Fibroblast of the conjunctiva (primary cell): ENCODE measurements around the gene WDR38.

Experiments used
- DNase-seq: peaks from one replicate; pipeline ENCODE4 v3.0.0-alpha.2; 2010; ENCODE audit warnings: low read depth

The WDR38 gene

DNA sequence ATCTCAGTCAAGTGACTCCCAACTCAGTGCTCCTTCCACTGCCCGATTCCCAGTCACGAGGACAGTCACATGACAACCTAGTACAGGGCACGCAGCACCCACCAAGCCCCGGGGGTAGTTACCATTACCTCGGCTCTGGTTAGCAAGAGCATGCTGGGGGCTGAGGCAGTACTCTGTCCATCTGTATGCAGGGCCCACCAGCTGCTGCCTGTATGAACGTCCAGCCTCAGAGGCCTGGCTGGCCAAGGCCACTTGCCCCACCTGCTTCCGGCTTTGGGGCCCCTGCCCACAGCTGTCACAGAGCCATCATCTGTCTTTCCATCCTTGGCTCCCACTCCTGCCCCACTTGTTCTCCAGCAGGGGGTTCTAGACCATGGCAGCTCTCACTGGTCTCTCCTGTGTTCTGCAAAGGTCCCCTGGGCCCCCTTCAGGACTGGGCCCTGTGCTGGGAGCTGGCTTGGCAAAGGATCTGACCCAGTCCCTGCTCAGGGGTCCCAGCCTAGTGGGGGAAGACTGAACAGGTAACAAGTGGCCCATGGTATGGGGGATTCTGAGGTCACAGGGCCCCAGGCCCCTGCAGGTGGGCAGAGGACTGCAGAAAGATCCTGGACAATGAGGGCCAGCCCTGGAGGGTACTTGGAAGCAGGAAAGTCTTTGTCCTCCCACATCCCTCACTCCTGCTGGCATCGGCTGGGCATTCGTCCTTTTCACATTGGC, 5.2 kb downstream of the WDR38 start:
- no peak for DNase-seq

DNA sequence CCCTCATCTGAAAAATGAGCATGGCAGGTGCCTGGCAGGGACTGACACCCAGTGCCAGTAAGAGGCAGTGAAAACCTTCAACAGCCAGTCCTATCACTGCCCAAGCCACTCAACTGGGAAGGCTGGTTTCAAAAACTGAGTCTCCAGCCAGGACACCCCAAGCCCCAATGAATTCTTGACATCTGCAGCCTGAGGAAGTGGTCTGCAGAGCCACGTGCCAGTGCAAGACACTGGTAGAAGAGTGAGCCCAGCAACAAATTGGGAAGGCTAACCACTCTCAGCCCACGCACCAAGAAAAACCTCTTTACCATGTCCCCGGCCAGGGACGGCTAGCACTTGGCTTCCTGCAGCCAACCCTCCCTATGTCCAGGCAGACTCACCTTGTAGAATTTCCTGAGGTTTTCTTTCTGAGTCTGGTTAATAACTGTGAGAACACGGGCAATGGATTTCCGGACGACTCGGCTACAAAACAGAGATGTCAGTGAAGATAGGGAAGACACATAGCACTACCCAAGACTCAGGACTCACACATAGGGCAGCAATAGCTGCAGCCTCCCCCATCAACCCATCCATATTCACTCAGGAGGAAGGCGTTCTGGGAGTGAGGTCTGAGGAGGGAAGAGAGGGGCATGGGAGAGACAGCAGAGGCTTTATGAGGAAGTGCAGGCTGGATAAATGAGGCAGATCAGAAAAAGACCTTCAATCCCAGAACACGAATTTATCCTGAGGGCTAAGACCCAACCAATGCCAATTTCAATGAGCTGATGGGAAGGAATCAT, 6.7 kb downstream of the WDR38 start:
- no peak for DNase-seq

DNA sequence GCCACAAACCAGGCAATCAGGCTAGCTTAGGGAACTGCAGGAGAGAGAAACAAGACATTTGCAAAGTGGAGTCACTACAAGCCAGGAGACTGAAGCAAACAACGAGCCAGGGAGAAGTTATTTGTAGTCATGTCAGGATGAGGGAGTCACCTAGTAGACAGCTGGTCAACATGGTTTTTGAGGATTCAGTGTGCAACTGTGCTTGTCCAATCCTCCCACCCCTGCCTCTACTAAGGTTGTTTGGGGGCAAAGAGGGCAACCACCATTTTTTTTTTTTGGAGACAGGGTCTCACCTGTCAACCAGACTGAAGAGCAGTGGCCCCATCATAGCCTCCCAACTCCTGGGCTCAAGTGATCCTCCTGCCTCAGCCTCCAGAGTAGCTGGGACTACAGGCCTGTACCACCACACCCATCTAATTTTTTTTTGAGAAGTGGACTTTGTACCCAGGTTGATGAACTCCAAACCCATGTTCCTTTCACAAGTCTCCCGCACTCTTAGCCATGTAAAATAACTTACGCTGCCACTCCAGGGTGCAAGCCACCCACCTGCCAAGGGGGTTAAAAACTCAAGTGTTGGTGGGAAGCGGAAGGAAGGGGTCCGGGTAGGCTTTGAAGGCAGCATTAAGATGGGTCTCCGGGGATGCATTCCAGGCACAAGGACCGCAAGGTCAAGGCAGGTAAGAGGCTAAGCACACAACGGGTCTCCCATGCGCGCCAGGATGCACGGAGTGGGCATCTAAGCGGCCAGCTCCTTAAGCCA, 7.5 kb downstream of the WDR38 start:
- DNase-seq = no peak

DNA sequence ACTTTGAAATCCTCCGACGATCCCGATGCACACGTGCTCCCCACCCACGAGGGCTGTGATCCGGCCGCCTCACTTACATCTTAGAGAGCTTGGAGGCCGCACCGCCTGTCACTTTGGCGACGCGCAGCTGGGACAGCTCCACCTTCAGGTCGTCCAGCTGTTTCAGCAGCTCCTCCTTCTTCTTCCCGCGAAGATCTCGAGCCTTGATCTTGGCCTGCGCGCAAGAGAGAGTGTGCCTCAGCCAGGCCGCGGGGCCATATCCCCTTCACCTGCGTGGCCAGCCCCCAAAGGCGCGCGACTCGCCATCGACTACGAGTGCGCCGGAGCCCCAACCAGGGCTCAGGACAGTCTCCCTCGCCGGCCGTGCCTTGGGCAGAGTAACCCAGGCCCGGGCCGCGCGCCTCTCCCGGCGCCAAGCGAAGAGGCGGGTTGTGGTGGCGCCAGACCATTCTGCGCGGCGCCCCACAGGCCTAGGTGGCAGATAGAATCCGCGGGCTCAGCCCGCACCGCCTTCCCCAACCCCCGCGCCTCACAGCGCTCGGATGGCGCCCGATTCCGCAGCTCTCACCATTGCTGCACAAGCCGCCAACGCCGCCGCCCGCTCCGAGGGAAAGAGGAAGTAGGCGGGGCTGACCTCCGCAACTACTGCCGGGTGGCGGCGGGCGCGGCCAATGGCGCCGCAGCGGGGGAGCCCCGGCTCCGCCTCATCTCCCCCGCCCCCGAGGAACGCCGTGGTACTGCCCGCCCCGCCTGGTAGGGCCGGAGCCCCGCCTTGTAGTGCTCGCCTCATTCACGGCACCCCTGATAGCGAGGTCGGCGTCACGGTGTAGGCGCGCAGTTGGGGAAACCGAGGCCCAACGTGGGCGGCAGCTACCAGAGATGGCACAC, 8.3 kb downstream of the WDR38 start, which contains the start of the genes ARPC5L and RPL35:
Gene ARPC5L, plus strand, starts transcription at position 789 of the 888 bp plus-strand sequence. CDS start 7,161 bp downstream, outside the sequence.
Gene RPL35, minus strand, starts transcription at position 616 of the 888 bp plus-strand sequence. Its CDS starts 45 bp downstream, at position 571.
- DNase-seq = peak; percentile 80

DNA sequence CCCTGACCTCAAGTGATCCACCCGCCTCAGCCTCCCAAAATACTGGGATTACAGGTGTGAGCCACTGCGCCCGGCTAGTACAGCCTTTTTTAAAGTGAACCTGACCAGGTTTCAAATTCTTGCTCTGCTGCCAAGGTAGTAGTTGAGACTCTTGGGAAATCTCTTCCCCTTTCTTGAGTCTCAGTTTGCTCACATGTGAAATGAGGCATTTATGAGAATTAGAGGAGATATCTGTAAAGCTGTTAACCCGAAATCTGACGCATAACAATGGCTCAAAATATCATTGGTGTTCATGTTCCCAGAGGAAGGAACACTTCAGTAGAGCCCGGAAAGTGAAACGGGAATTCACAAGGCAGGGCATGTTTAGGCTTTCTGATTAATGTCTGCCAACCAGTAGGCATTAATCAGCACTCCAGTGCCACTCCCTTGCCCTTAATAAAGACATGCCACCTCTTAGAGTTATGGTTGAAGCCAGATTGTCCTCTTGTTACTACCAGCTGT, 10.2 kb downstream of the WDR38 start:
- no peak for DNase-seq

DNA sequence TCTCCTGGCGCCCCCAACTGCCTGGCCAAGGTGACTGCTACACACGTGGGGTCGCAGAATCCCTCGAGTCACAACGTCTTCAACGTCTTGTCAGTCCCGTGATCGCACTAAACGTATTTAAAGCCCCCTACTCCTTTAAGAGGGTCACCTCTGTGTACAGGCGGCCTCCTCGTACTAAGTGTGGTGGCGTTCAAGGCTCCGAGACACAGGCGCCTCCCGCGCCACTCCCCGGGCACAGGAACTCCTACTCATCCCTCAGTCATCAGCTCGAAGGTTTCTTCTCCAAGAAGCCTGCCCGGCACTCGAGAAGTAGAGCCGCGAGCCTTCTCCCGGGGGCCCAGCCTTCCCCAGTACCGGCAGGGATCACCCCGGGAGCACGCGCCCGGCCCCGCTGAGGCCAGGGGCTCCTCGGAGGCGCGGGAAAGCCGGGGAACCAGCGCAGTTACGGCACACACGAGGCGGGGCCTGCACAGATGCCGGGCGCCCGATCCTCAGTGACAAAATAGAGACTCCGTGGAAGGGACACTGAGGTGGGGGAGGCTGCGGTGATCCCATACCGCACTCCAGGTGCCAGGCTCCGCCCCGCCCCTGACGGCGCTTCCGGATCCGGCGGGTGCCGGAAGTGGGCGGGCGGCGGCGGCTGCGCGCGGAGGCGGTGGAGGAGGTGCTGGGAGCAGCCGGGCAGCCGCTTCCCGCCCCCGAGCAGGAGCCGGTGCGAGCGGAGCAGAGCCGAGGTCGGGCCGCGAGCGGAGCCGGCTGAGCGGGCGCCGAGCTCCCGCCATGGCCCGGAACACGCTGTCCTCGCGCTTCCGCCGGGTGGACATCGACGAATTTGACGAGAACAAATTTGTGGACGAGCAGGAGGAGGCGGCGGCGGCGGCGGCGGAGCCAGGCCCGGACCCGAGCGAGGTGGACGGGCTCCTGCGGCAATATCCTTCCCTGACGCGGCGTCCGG, 15.5 kb downstream of the WDR38 start:
- peak; percentile 45 for DNase-seq

DNA sequence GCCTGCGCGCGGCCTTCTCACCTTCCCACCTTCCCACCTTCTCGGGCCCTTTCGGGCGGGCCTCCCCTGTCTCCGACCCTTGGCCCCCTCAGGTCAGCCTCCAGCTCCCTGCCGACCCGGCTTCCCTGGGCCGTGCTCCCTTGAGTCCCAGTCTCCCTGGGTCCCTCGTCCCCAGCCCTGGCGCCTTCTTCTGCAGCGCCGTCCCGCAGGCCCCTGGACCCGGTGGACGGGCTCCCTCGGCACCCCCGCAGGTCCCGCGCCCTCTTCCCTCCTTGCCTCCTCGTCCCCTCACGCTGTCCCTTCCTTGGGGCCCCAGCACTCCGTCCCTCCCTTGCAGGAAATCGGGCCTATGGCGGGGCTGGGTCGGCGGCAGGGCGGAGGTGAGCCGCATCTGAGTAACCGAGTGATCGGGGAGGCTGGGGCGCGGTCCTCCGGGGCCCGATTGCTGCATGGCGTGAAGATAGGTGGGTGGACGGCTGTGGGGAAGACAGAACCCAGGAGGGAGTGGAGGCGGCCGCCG, 16.3 kb downstream of the WDR38 start:
- DNase-seq = no peak

DNA sequence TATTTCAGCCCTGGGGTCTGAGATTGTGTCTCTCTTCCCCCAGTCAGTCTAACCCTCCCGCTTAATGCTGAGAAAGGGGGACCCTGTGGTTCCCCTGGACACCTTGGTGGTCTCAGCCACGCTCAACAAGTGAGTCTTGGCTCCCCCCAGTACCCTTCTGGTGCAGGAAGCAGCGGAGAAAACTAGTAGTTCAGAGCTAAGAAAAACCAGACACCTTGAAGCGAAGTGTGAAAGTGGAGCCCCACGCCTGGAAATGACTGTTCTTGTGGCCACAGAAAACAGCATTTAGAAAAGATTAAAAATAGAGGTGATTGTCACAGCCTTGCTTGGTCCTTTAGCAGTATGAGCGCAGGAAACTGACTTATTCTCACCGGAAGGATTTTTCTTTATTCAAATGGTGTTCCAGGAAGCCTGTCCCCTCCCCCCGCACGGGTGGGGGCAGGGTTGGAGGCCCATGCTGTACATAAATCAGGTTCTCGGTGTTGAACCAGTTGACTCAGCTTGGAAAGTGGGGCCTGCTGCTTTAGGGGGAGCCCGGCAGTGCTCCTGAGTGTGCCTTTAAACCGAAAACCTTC, 16.8 kb downstream of the WDR38 start:
- DNase-seq = no peak

DNA sequence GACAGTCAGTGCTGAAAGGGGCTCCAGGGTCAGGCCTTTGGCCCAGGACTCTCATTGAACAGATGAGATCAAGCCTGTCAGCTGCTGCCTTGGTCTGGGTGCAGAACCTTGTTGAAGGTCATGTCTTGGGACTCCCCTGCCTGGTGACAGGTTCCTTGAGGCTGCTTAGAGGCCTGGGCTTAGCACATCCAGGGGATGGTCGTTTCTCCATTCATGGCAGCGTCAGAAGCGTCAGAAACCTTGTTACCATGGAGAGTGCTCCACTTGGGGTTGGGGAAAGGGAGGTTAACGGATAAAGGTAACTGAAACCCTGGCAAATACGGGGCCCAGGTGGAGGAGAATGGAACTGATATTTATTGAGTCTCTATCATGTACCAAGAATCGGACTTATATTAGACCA, 17.5 kb downstream of the WDR38 start:
- no peak for DNase-seq

DNA sequence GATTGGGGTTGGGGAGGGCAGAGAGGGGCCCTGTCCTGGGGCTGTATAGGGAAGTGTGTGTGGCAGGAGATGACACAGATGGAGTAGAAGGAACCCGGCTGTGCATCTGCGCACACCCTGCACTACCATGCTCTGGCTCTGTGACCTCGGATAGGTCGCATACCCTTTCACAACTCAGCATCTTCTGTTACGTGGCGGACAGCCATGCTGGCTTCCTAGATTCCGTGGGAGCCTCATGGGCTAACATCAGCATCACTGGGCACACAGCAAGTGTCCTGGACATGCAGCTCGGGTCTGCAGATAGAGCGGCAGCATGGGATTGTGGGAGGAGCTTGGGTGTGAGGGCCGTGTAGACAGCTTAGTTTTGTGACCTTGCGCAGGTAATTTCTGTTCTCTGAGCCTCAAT, 17.9 kb downstream of the WDR38 start:
- DNase-seq = no peak

DNA sequence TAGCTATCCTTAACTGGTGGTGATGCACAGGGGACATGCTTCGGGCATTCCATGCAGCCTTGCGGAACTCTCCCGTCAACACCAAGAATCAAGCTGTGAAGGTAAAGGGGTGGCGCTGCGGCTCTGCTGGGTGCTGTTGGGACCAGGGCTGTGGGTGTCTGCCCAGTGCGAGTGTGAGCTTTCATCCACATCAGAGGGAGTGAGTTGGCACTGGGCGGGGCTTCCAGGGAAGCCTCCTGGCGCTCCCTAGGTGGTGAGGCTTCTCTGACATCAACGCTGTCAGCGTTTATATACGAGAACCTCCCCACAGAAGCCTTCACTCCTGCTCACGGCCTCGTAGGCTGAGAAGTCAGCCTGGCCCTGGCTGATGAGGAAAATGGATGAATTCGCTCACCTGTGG, 20.4 kb downstream of the WDR38 start:
- no peak for DNase-seq

DNA sequence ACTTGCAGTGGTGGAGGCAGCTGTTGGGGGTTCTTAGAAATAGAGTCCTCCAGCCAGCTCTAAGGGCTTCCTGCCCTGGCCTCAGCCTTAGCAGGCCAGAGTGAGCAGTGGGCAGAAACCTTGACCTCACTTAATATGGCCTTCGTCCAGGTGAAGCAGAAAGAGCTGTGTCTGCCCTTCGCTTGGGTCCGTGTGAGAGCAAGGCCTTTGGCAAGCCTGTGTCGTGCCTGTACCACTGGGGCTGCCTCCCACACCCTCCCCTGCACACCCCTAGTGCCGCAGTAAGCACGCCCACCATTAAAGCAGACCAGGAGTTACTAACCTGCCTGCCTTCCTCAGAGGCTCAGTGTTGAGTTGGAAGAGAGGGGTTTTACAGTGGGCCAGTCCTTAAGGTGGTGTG, 22.2 kb downstream of the WDR38 start:
- no peak for DNase-seq

DNA sequence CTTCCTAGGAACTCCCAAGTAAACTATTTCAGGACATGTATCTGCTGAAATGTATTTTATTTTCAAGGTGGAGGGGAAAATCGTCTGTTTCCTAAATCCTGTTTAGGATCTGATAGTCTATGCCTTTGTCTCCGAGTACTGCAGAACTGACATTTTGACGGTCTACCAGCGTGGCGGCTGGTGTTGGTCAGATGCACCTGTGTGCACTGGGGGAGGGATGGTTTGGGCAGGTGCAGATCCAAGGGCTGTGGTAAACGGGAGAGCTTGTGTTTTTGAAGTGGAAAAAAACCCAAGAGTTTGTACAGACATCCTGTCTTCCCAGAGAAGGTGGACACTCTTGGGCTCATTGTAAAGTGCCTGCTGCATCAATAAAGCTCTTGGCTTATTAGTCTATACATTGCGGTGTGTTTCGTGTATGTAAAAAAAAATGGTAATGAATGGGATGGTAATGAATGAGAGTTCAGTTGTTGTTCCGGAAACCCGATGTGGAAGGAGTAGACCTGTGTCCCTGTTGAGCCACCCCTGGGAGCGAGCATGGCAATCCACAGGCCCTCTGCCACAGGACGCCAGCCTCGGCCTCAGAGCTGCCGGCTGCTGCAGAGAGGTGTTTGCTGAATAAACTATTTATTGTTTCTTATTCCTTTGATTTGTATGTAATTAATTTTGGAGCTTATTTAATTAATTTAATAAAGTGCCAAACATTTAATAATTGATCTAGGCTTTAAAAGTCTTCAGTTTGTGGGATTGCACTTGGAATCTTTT, 23.9 kb downstream of the WDR38 start:
- no peak for DNase-seq

DNA sequence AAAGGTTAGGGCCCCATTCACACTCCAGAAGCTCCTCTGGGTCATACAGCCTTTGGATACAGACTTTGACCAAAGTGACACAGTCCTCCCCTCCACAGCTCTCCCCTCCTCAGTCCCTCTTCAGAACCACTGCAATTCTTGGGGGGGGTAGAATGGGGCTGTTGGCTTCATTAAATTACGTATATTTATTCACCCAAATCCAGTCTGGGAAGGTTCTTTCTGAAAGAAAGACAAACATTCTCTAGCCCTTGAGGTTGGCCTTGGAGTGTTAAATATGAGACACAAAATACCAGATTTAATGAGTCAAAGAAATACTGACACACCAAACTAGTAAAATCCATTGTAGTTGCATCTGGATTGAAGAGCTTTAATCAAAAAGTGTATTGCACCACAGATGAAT, 24.8 kb downstream of the WDR38 start:
- DNase-seq = no peak

DNA sequence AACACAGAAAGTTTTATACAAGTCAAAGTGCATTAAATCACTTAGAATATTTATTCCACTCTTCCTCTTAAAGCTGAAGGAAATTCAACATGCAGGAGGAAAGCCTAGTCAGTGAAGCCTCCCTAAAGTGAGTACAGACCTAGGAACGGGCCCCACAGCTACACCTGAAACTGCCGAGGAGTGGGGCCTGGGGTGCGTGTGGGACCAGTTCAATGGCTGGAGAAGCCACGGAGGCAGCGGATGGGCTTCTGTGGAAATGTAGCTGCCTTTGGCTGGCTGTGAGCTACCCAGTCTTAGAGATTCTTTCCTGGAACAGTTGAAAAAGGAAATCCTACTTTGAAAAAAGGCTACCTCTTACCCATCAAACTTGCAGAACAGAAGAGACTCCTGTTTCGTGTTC, 25.3 kb downstream of the WDR38 start:
- no peak for DNase-seq

DNA sequence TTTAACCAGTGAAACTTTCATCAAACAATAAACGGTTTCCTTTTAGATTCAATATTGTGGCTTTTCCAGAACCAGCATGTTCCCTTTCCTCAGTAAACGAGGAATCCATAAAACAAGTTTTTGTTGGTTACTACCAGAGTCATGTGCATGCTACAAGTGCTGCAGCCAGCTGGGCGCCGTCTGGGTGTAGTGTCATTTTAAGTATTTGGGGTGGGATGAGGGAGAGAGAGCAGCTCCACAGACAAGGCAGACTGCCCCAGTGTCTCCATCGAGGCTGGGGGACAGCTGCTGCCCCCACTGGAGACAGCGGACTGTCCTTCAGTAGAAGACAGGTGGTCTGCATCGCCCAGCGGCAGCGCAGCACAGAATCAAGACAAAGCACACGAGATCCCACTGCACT, 26.0 kb downstream of the WDR38 start:
- DNase-seq = no peak

DNA sequence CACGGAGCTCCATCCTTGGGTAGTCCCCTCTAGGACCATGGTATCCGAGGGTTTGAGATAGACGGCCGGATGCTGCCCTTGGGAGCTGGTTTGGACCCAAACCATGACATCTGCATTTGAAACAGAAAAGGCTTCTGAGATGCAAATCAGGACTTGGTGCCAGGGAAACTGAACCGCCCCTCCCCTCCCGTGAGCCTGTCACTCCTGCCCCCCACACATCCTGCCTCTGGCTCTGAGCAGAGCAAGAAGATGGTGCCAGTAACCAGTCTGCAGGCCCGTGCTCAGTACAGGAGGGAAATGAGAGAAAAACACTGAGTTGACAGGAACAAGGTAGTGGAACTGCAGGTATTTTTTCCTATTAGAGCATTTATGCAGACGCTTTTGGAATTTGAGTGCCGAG, 27.2 kb downstream of the WDR38 start:
- DNase-seq = no peak

DNA sequence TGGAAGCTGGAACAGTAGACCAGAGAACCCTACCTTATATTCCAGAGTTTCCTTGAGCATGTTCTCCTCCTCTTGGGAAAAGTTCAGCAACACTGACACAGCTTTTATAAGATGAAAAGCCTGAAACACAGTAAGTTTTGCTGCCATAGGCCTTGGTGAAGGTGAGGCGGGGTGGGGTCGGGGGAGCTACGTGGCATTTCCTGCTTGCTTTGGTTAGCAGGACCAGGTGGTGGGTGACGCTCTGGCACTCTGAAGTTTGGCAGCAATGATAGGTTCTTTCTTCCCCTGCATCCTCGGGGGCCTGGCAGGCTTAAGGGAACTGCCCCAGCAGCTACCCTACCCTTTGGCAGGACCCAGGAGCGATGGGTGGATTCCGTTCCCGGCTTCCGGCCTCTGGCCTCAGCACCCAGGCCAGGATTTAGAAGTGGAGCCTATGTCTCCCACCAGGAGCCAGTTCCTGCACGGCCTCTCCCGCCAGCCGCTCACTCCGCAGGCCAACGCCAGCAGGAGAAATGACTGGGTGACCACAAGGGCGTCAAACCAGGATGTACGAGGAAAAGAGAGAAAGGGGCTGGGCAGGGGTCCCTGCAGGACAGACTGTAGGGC, 28.0 kb downstream of the WDR38 start:
- no peak for DNase-seq
